Measurements from ENCODE around the gene PCDH10.

The PCDH10 gene

GRCh38 chr4:133149932-133150471 lies 908 bp downstream of the PCDH10 start:
- no peak for DNase-seq

GRCh38 chr4:133150486-133151340 lies 1.6 kb downstream of the PCDH10 start:
- no peak for DNase-seq

- DNase-seq, result no peak
Observed at GRCh38 chr4:133151341-133151690, 2.2 kb downstream of the PCDH10 start.

- no peak for DNase-seq
Observed at GRCh38 chr4:133151691-133152329, 2.7 kb downstream of the PCDH10 start.

GRCh38 chr4:133152330-133152821 lies 3.3 kb downstream of the PCDH10 start:
- DNase-seq, result no peak

GRCh38 chr4:133152831-133153481 lies 3.9 kb downstream of the PCDH10 start:
- no peak for DNase-seq

- DNase-seq, result peak; percentile 48
Observed at GRCh38 chr4:133154725-133155124, 5.6 kb downstream of the PCDH10 start.

- no peak for DNase-seq
Observed at GRCh38 chr4:133156096-133156495, 7.0 kb downstream of the PCDH10 start.

- DNase-seq, result no peak
Observed at GRCh38 chr4:133156556-133156955, 7.5 kb downstream of the PCDH10 start.

GRCh38 chr4:133157460-133158160 lies 8.5 kb downstream of the PCDH10 start:
- no peak for DNase-seq

- DNase-seq, result no peak
Observed at GRCh38 chr4:133160853-133161252, 11.8 kb downstream of the PCDH10 start.

- no peak for DNase-seq
Observed at GRCh38 chr4:133161570-133162295, 12.6 kb downstream of the PCDH10 start.

GRCh38 chr4:133162941-133163340 lies 13.8 kb downstream of the PCDH10 start:
- DNase-seq, result no peak

- DNase-seq, result peak; percentile 38
Observed at GRCh38 chr4:133178956-133179355, 29.9 kb downstream of the PCDH10 start.

GRCh38 chr4:133186210-133186609 lies 37.1 kb downstream of the PCDH10 start:
- DNase-seq, result peak; percentile 2

- DNase-seq, result no peak
Observed at GRCh38 chr4:133186845-133187244, 37.8 kb downstream of the PCDH10 start.

- no peak for DNase-seq
Observed at GRCh38 chr4:133188433-133189146, 39.5 kb downstream of the PCDH10 start.

- DNase-seq, result no peak
Observed at GRCh38 chr4:133189147-133189517, 40.0 kb downstream of the PCDH10 start.

GRCh38 chr4:133190098-133190497 lies 41.0 kb downstream of the PCDH10 start:
- DNase-seq, result no peak

GRCh38 chr4:133208694-133209285 lies 59.7 kb downstream of the PCDH10 start:
- DNase-seq, result no peak

GRCh38 chr4:133233922-133234321 lies 84.8 kb downstream of the PCDH10 start:
- DNase-seq, result no peak

Data from fibroblast of skin of abdomen (primary cell).